ENCODE measurements around the gene MFSD12.

The MFSD12 gene

GRCh38 chr19:3557461-3558248 is at the start of gene MFSD12 (continued):
- peak; percentile 46; the same call in 1 of the 2 replicates for TF ChIP-seq ZNF501 (tag by site-specific recombination; IDR thresholded peaks at IDR 0.05)
- TF ChIP-seq ZNF639 (tag by site-specific recombination; IDR thresholded peaks at IDR 0.05), result no peak; the same call in none of the 2 replicates
- TF ChIP-seq ZNF423 (tag by site-specific recombination; IDR thresholded peaks at IDR 0.05), result no peak
- no peak for TF ChIP-seq ZNF677 (tag by site-specific recombination; IDR thresholded peaks at IDR 0.05)
- no peak for TF ChIP-seq ZNF624 (tag by site-specific recombination; IDR thresholded peaks at IDR 0.05)
- TF ChIP-seq ZNF341 (tag by site-specific recombination; IDR thresholded peaks at IDR 0.05; ENCODE audit: low read depth), result no peak
- no peak for TF ChIP-seq ZNF548 (tag by site-specific recombination; IDR thresholded peaks at IDR 0.05)
- TF ChIP-seq ZNF394 (tag by site-specific recombination; IDR thresholded peaks at IDR 0.05; ENCODE audit: borderline replicate concordance), result no peak
- TF ChIP-seq PRDM6 (tag by site-specific recombination; IDR thresholded peaks at IDR 0.05), result no peak
- TF ChIP-seq ZNF670 (tag by site-specific recombination; IDR thresholded peaks at IDR 0.05; ENCODE audit: low read depth), result no peak
- TF ChIP-seq ZNF664 (tag by site-specific recombination; IDR thresholded peaks at IDR 0.05), result no peak
- TF ChIP-seq ZNF707 (tag by site-specific recombination; IDR thresholded peaks at IDR 0.05), result no peak
- no peak; the same call in 1 of the 2 replicates for TF ChIP-seq ZSCAN18 (tag by site-specific recombination; IDR thresholded peaks at IDR 0.05)
- no peak for TF ChIP-seq ZNF658 (tag by site-specific recombination; IDR thresholded peaks at IDR 0.05)
- no peak for TF ChIP-seq ZNF830 (tag by site-specific recombination; IDR thresholded peaks at IDR 0.05; ENCODE audit: low read depth)
- TF ChIP-seq ZNF132 (tag by site-specific recombination; IDR thresholded peaks at IDR 0.05; ENCODE audit: borderline replicate concordance), result no peak
- TF ChIP-seq ZBTB7A (tag by site-specific recombination; IDR thresholded peaks at IDR 0.05; ENCODE audit: low read depth), result peak; percentile 79; the same call in 1 of the 2 replicates
- TF ChIP-seq ZNF155 (tag by site-specific recombination; IDR thresholded peaks at IDR 0.05), result no peak
- no peak for TF ChIP-seq ZNF239 (tag by site-specific recombination; IDR thresholded peaks at IDR 0.05)
- no peak for TF ChIP-seq ZNF785 (tag by site-specific recombination; IDR thresholded peaks at IDR 0.05)
- TF ChIP-seq WT1 (tag by site-specific recombination; IDR thresholded peaks at IDR 0.05), result peak; percentile 73
- peak; percentile 64; the same call in 1 of the 2 replicates for TF ChIP-seq ZSCAN23 (tag by site-specific recombination; IDR thresholded peaks at IDR 0.05)
- peak; percentile 85 for TF ChIP-seq ZNF324 (tag by site-specific recombination; IDR thresholded peaks at IDR 0.05)
- no peak for TF ChIP-seq HOXC10 (CRISPR knock-in tag; IDR thresholded peaks at IDR 0.05)
- TF ChIP-seq YY2 (tag by site-specific recombination; IDR thresholded peaks at IDR 0.05), result peak; percentile 48; the same call in 1 of the 2 replicates
- no peak for TF ChIP-seq ZNF133 (tag by site-specific recombination; IDR thresholded peaks at IDR 0.05)
- no peak for TF ChIP-seq ZNF426 (tag by site-specific recombination; IDR thresholded peaks at IDR 0.05)
- 0 out of 2 replicates have a peak, but pooled peaks have one; percentile 9 for TF ChIP-seq PBX3 (CRISPR knock-in tag; IDR thresholded peaks at IDR 0.05)
- no peak for TF ChIP-seq GFI1B (tag by site-specific recombination; IDR thresholded peaks at IDR 0.05)
- no peak for TF ChIP-seq SALL2 (tag by site-specific recombination; IDR thresholded peaks at IDR 0.05; ENCODE audit: borderline replicate concordance)
- TF ChIP-seq ZBTB11 (tag by site-specific recombination; conservative IDR thresholded peaks at IDR 0.05; ENCODE audit: low read depth), result peak; percentile 36

All from HEK293 (cell line).